Activated CD8-positive, alpha-beta T cell treated with anti-CD3 and anti-CD28 coated beads for 36 hours (primary cell): ENCODE results near the gene PDK2. TPM values are rescaled to one million over a fixed set of nuclear protein-coding genes. Genes with fewer than 3 reads are reported as not detected.

ENCODE experiments used
- ATAC-seq: fragments of 200-7000 bp; cut with Tn5 transposase; one replicate; pipeline ENCODE4 v1.10.0; 2021; ENCODE audit warnings: mild to moderate bottlenecking, moderate library complexity
- CTCF ChIA-PET: fragments of 350-600 bp; sonication (Branson Sonifier 250); formaldehyde crosslinking; loops from one replicate; lab custom pipeline; 2021; ENCODE audit warnings: antibody characterized with exemption; lab: Charles Lee
- POLR2A ChIA-PET: fragments of 350-600 bp; sonication (Branson Sonifier 250); formaldehyde crosslinking; loops from one replicate; lab custom pipeline; 2021; ENCODE audit warnings: antibody characterized with exemption; lab: Charles Lee
- DNase-seq: peaks from one replicate; pipeline ENCODE4 v3.0.0-alpha.2; 2020
- H3K27ac Mint-ChIP-seq: one replicate; pipeline ENCODE4 v1.8.0; 2021; ENCODE audit warnings: mild to moderate bottlenecking, mixed read lengths
- H3K27me3 Mint-ChIP-seq: one replicate; pipeline ENCODE4 v1.8.0; 2021; ENCODE audit warnings: mixed read lengths
- H3K36me3 Mint-ChIP-seq: one replicate; pipeline ENCODE4 v1.8.0; 2021; ENCODE audit warnings: low read depth, mixed read lengths
- H3K4me1 Mint-ChIP-seq: one replicate; pipeline ENCODE4 v1.8.0; 2021; ENCODE audit warnings: low read depth, mixed read lengths
- H3K4me3 Mint-ChIP-seq: one replicate; pipeline ENCODE4 v1.8.0; 2021; ENCODE audit warnings: mild to moderate bottlenecking, moderate library complexity, mixed read lengths
- H3K9me3 Mint-ChIP-seq: one replicate; pipeline ENCODE4 v1.8.0; 2021; ENCODE audit warnings: mixed read lengths
- intact Hi-C: fragments of 100-400 bp; cut with micrococcal nuclease; formaldehyde crosslinking; loops from one replicate; pipeline ENCODE4 v1.10.0; 2022
- total RNA-seq, 2 experiments: library from RNA; stranded (reverse); gene quantifications; one replicate each; pipeline ENCODE4 v1.2.3, GENCODE V29; 2021
- TF ChIP-seq, protein P1 (sequence below): fragments of 200-600 bp; IDR thresholded peaks from one replicate; pipeline ENCODE4 v1.8.0; 2022; ENCODE audit warnings: antibody characterized with exemption, mild to moderate bottlenecking

PDK2 gene
- total RNA-seq, 2 experiments from 2014 or later, result 6.0 to 7.7 TPM

- no peak for ATAC-seq
- Mint-ChIP-seq H3K27ac (no peak overlapping the region), H3K4me3 (no peak overlapping the region), H3K4me1 (peaks cover 18% of the 10 kb centered on the region), H3K36me3 (no peaks in the 10 kb centered on the region), H3K9me3 (no peaks in the 10 kb centered on the region), H3K27me3 (no peaks in the 10 kb centered on the region)
- intact Hi-C loops, result no loop called here
- ChIA-PET CTCF (interaction anchor here (0.6 to 5.2 kb wide), 9 partner anchors 26 to 110 kb away, joined by 3 to 69 read pairs (median 37); partner anchors contain the start of genes COL1A1, ITGA3 and PPP1R9B), POLR2A (interaction anchor here (1.0 to 1.5 kb wide), 2 partner anchors 37 to 69 kb away, joined by 3 to 4 read pairs; no protein-coding TSS in a partner anchor)
- TF ChIP-seq, protein P1, sequence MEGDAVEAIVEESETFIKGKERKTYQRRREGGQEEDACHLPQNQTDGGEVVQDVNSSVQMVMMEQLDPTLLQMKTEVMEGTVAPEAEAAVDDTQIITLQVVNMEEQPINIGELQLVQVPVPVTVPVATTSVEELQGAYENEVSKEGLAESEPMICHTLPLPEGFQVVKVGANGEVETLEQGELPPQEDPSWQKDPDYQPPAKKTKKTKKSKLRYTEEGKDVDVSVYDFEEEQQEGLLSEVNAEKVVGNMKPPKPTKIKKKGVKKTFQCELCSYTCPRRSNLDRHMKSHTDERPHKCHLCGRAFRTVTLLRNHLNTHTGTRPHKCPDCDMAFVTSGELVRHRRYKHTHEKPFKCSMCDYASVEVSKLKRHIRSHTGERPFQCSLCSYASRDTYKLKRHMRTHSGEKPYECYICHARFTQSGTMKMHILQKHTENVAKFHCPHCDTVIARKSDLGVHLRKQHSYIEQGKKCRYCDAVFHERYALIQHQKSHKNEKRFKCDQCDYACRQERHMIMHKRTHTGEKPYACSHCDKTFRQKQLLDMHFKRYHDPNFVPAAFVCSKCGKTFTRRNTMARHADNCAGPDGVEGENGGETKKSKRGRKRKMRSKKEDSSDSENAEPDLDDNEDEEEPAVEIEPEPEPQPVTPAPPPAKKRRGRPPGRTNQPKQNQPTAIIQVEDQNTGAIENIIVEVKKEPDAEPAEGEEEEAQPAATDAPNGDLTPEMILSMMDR, result no peak
- no peak for DNase-seq
Measured at GRCh38 chr17:50090971-50091917, 3.9 kb upstream of the PDK2 start.

- no peak for DNase-seq
- ATAC-seq, result no peak
- intact Hi-C loops, result no loop called here
- Mint-ChIP-seq H3K36me3 (no peaks in the 10 kb centered on the region), H3K4me3 (no peak overlapping the region), H3K9me3 (no peaks in the 10 kb centered on the region), H3K4me1 (peaks cover 22% of the 10 kb centered on the region), H3K27me3 (no peaks in the 10 kb centered on the region), H3K27ac (no peak overlapping the region)
- POLR2A ChIA-PET, result interaction anchor here (1.0 to 1.5 kb wide), 2 partner anchors 38 to 69 kb away, joined by 3 to 4 read pairs; no protein-coding TSS in a partner anchor
- TF ChIP-seq, protein P1, result no peak
- CTCF ChIA-PET, result interaction anchor here (1.0 to 5.2 kb wide), 9 partner anchors 34 to 205 kb away, joined by 4 to 69 read pairs (median 37); partner anchors contain the start of genes COL1A1, ITGA3 and PPP1R9B
Measured at GRCh38 chr17:50091918-50092285, 3.2 kb upstream of the PDK2 start.

DNA sequence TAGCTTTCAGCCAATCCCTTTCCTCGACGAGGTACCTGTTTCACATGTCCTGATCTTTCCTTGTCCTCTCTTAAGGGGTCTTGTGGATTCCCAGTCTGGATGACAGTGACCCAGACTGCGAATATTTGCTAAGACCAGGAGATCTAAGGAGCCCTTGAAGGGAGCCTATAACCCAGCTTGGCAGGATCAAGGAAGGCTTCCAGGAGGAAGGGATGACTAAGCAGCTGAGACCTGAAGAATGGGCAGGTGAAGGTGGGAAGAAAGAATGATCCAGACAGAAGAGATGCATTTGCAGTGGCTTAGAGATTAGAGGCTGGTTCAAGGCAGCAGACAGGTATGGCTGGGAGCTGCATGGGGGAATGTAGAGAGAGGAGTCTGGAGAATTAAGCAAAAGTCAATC lies 1.9 kb upstream of the PDK2 start:
- no peaks in the 10 kb centered on the region for H3K27me3 Mint-ChIP-seq
- ChIA-PET POLR2A (interaction anchor here (1.2 kb wide), 1 partner anchor 96 kb away, joined by 3 read pairs; no protein-coding TSS in a partner anchor), CTCF (interaction anchor here (0.6 to 5.2 kb wide), 20 partner anchors 11 to 947 kb away, joined by 3 to 69 read pairs (median 12); partner anchors contain the start of genes COL1A1, ITGA3 and PPP1R9B)
- H3K4me3 Mint-ChIP-seq, result no peak overlapping the region
- DNase-seq, result no peak
- H3K27ac Mint-ChIP-seq, result no peak overlapping the region
- TF ChIP-seq, protein P1, result no peak
- no peaks in the 10 kb centered on the region for H3K9me3 Mint-ChIP-seq
- H3K36me3 Mint-ChIP-seq, result no peaks in the 10 kb centered on the region
- H3K4me1 Mint-ChIP-seq, result peaks cover 22% of the 10 kb centered on the region
- intact Hi-C loops, result no loop called here
- no peak for ATAC-seq

DNA sequence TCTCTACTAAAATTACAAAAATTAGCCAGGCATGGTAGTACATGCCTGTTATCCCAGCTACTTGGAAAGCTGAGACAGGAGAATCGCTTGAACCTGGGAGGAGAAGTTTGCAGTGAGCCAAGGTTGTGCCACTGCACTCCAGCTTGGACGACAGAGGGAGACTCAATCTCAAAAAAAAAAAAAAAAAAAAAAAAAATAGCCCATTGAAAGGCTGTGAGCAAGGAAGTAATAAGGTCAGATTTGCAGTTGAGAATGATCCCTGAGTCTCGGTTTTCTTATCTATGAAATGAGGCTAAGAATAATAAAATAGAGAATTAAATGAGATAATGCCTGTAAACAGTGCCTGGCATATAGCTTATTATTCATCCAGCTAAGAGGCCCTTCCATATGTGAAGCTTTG lies 1.3 kb upstream of the PDK2 start:
- ChIA-PET POLR2A (interaction anchor here (0.9 to 1.8 kb wide), 7 partner anchors 21 to 97 kb away, joined by 3 to 7 read pairs (median 3); partner anchors contain the start of gene ITGA3), CTCF (interaction anchor here (0.7 to 5.2 kb wide), 61 partner anchors 9 to 896 kb away, joined by 3 to 69 read pairs (median 6); partner anchors contain the start of genes COL1A1, ITGA3, PPP1R9B and SAMD14)
- ATAC-seq (no peak), DNase-seq (no peak)
- H3K9me3 Mint-ChIP-seq, result no peaks in the 10 kb centered on the region
- no peaks in the 10 kb centered on the region for H3K27me3 Mint-ChIP-seq
- peaks cover 22% of the 10 kb centered on the region for H3K4me1 Mint-ChIP-seq
- no peak overlapping the region for H3K4me3 Mint-ChIP-seq
- intact Hi-C loops, result no loop called here
- no peaks in the 10 kb centered on the region for H3K36me3 Mint-ChIP-seq
- TF ChIP-seq, protein P1, result no peak
- H3K27ac Mint-ChIP-seq, result no peak overlapping the region
